Measurements from ENCODE around the gene DNAAF9. TPM values are rescaled to one million over a fixed set of nuclear protein-coding genes. Genes with fewer than 3 reads are reported as not detected.
"Not testable (repeated sequence)": the region's sequence is repeated elsewhere in the genome, so short reads cannot be mapped to it uniquely, and the experiment has no call there.

DNAAF9 gene
- total RNA-seq, 5 donors from 2014 or later (not counting 1 experiment from before 2014, with no cell fraction given) = 4.9 to 6.2 (median 5.6) TPM

DNA sequence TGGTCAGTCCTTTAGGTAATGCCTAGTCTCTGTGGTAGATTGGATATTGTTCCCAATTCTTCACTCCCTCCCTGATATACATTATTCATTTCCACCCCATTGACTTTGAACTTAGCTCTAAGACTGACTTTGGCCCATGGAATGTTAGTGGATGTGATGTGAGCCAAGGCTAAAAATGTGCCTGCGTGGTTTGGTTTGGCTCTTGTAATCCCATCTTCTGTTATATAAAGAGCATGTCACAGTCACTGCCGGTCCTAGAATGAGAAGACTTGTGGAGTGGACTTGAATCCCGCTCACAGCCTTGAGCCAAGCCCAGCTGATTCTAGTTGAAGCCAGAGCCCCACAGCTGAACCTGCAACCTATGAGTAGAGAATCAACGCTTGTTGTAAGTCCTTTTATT lies 23.6 kb upstream of the DNAAF9 start:
- WGBS (ENCODE audit: insufficient coverage) = 87% methylated on average over 2 of the region's 4 CpGs
- H3K4me3 Mint-ChIP-seq = no peak overlapping the region
- no peak for ATAC-seq (replicated peaks in 1 of 4)
- H3K4me3 ChIP-seq (ENCODE audit: control insufficient read depth in 1 of 2, extremely low read depth in 1 of 2, low read length in 1 of 2) = no peak overlapping the region
- H3K27me3 Mint-ChIP-seq = peaks cover 8 to 15% of the 10 kb centered on the region in 2 donors
- H3K4me1 ChIP-seq (ENCODE audit: control insufficient read depth in 1 of 2, extremely low read depth in 1 of 2, insufficient read depth in 2 of 2, low read length in 2 of 2) = no peaks in the 10 kb centered on the region
- ChIA-PET POLR2A (no interaction called here), CTCF (no interaction called here)
- H3K9me3 ChIP-seq = no peaks in the 10 kb centered on the region
- no peaks in the 10 kb centered on the region for H3K9me3 Mint-ChIP-seq
- peaks cover 0 to 3% (median 0%) of the 10 kb centered on the region in 3 donors for H3K4me1 Mint-ChIP-seq
- H3K36me3 ChIP-seq (ENCODE audit: control insufficient read depth in 2 of 2, extremely low read depth in 1 of 2, insufficient read depth in 1 of 2, low read length in 1 of 2) = no peaks in the 10 kb centered on the region
- H3K27me3 ChIP-seq (replicated peaks in 1 of 2; ENCODE audit: control insufficient read depth in 2 of 2, extremely low read depth in 1 of 2, insufficient read depth in 2 of 2, low read length in 1 of 2) = no peaks in the 10 kb centered on the region
- no peak overlapping the region for H3K27ac Mint-ChIP-seq
- no peak overlapping the region for H3K27ac ChIP-seq (ENCODE audit: low read length)
- no peak for DNase-seq
- H3K36me3 Mint-ChIP-seq = no peaks in the 10 kb centered on the region

DNA sequence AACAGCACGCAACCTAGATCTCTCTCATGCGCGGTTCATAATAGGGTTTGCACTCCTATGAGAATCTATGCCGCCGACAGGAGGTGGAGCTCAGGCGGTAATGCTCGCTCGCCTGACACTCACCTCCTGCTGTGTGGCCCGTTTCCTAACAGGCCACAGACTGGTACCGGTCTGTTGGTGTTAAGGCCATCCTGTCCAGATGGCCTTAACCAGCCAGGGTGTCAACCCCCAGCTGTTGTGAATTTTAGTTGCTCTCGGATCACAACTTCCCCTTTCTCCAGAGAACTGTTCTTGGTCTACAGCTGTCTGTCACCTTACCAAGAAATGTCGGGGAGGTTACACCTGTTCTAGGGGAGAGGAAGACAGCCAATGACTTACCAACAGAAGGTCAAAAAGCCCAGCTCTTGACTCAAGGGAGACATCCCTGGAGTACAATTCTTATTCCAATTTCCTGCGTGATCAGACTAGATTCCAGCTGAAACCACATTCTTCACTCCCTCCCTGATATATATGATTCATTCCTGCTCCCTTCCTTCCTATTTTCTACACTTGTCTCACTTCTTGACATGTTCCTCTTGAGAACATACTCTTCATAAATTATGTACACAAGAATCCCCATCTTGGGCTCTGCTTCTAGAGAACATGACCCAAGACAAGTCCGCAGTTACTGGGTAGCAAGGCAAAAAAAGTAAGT lies 23.1 kb upstream of the DNAAF9 start:
- no peaks in the 10 kb centered on the region for H3K36me3 Mint-ChIP-seq
- no peaks in the 10 kb centered on the region for H3K36me3 ChIP-seq (ENCODE audit: control insufficient read depth in 2 of 2, extremely low read depth in 1 of 2, insufficient read depth in 1 of 2, low read length in 1 of 2)
- no peak overlapping the region for H3K4me3 ChIP-seq (ENCODE audit: control insufficient read depth in 1 of 2, extremely low read depth in 1 of 2, low read length in 1 of 2)
- POLR2A ChIA-PET = no interaction called here
- no peak overlapping the region for H3K4me3 Mint-ChIP-seq
- H3K4me1 Mint-ChIP-seq = peaks cover 0 to 3% (median 0%) of the 10 kb centered on the region in 3 donors
- no peaks in the 10 kb centered on the region for H3K4me1 ChIP-seq (ENCODE audit: control insufficient read depth in 1 of 2, extremely low read depth in 1 of 2, insufficient read depth in 2 of 2, low read length in 2 of 2)
- 47% methylated on average over 9 of the region's 14 CpGs for WGBS (ENCODE audit: insufficient coverage)
- H3K9me3 Mint-ChIP-seq = no peaks in the 10 kb centered on the region
- no peak for ATAC-seq (replicated peaks in 1 of 4)
- H3K27me3 ChIP-seq (replicated peaks in 1 of 2; ENCODE audit: control insufficient read depth in 2 of 2, extremely low read depth in 1 of 2, insufficient read depth in 2 of 2, low read length in 1 of 2) = no peaks in the 10 kb centered on the region
- no peak overlapping the region for H3K27ac ChIP-seq (ENCODE audit: low read length)
- H3K27ac Mint-ChIP-seq = no peak overlapping the region
- DNase-seq = peak in 1 of 35 experiments; percentile 5
- CTCF ChIA-PET = no interaction called here
- H3K27me3 Mint-ChIP-seq = peaks cover 8 to 15% of the 10 kb centered on the region in 2 donors
- no peaks in the 10 kb centered on the region for H3K9me3 ChIP-seq

- POLR2A ChIA-PET; H3K36me3 Mint-ChIP-seq; ATAC-seq (replicated peaks in 1 of 4); H3K4me1 Mint-ChIP-seq; DNase-seq; H3K4me1 ChIP-seq (ENCODE audit: control insufficient read depth in 1 of 2, extremely low read depth in 1 of 2, insufficient read depth in 2 of 2, low read length in 2 of 2); H3K27ac ChIP-seq (ENCODE audit: low read length); H3K36me3 ChIP-seq (ENCODE audit: control insufficient read depth in 2 of 2, extremely low read depth in 1 of 2, insufficient read depth in 1 of 2, low read length in 1 of 2); H3K9me3 Mint-ChIP-seq; H3K9me3 ChIP-seq; H3K27ac Mint-ChIP-seq; H3K4me3 Mint-ChIP-seq; H3K4me3 ChIP-seq (ENCODE audit: control insufficient read depth in 1 of 2, extremely low read depth in 1 of 2, low read length in 1 of 2); H3K27me3 ChIP-seq (replicated peaks in 1 of 2; ENCODE audit: control insufficient read depth in 2 of 2, extremely low read depth in 1 of 2, insufficient read depth in 2 of 2, low read length in 1 of 2): not testable (repeated sequence)
- peaks cover 8 to 17% of the 10 kb centered on the region in 2 donors for H3K27me3 Mint-ChIP-seq
- CTCF ChIA-PET = interaction anchor here in 1 of 2 donors (0.6 kb wide), 1 partner anchor 45 kb away, joined by 4 read pairs; no protein-coding TSS in a partner anchor
- WGBS (ENCODE audit: insufficient coverage) = no CpG with 5 or more reads among the region's 4 CpGs
Observed at GRCh38 chr20:3426766-3427165, 19.3 kb upstream of the DNAAF9 start.

DNA sequence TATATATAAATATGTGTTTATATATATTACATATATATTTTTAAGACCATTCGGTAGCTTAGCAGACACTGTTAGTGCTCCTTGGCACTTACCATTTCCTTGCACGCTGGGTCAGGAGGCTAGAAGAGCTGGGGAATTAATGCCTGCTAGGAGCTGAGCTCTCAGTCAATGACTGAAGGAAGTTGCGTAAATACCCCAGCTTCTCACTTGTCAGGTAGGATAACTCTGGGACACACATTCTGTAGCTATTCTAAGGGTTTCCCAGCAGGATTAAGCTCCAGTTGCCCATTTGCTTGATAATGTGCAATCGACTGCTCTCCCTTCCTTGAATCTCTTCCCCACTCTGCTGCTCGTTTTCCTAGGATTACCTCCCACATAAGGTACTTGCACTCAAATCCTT lies 15.7 kb upstream of the DNAAF9 start:
- Mint-ChIP-seq H3K27ac (no peak overlapping the region), H3K4me1 (peaks cover 0 to 11% (median 8%) of the 10 kb centered on the region in 3 donors), H3K9me3 (no peaks in the 10 kb centered on the region), H3K4me3 (no peak overlapping the region), H3K27me3 (peaks cover 1 to 4% of the 10 kb centered on the region in 2 donors), H3K36me3 (no peaks in the 10 kb centered on the region)
- DNase-seq = no peak
- no peak for ATAC-seq (replicated peaks in 1 of 4)
- ChIA-PET CTCF (no interaction called here), POLR2A (interaction anchor here in 1 of 2 donors (0.5 kb wide), 1 partner anchor 46 kb away, joined by 3 read pairs; no protein-coding TSS in a partner anchor)
- Histone ChIP-seq H3K36me3 (ENCODE audit: control insufficient read depth in 2 of 2, extremely low read depth in 1 of 2, insufficient read depth in 1 of 2, low read length in 1 of 2) (no peaks in the 10 kb centered on the region), H3K27ac (ENCODE audit: low read length) (no peak overlapping the region), H3K4me3 (ENCODE audit: control insufficient read depth in 1 of 2, extremely low read depth in 1 of 2, low read length in 1 of 2) (no peak overlapping the region), H3K9me3 (no peaks in the 10 kb centered on the region), H3K27me3 (replicated peaks in 1 of 2; ENCODE audit: control insufficient read depth in 2 of 2, extremely low read depth in 1 of 2, insufficient read depth in 2 of 2, low read length in 1 of 2) (no peaks in the 10 kb centered on the region), H3K4me1 (ENCODE audit: control insufficient read depth in 1 of 2, extremely low read depth in 1 of 2, insufficient read depth in 2 of 2, low read length in 2 of 2) (peaks cover 0 to 12% of the 10 kb centered on the region in 2 experiments)
- 100% methylated on average over 1 of the region's 5 CpGs for WGBS (ENCODE audit: insufficient coverage)

DNA sequence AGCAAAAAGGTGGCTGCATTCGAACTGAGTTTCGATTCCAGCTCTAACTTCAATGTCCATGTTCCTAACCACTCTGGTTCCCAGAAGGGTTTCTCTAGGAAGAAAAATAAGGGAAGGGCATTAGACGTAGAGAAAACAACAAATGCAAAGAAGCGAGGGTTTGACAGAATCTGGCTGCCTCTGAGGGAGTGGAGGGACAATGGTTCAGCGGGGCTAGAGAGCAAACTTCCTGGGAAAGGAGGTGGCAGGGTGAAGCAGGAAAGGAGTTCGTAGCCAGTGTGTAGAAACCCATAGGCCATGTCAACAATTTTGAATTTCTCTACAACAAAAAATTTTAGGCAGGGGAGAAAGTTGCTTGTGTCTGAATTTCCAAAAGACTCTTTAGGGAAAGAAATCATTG lies 14.5 kb upstream of the DNAAF9 start:
- ATAC-seq (replicated peaks in 1 of 4) = no peak
- Mint-ChIP-seq H3K9me3 (no peaks in the 10 kb centered on the region), H3K36me3 (no peaks in the 10 kb centered on the region), H3K27me3 (peaks cover 0 to 4% of the 10 kb centered on the region in 2 donors), H3K4me1 (peaks cover 0 to 11% (median 8%) of the 10 kb centered on the region in 3 donors), H3K27ac (no peak overlapping the region), H3K4me3 (no peak overlapping the region)
- no CpG with 5 or more reads among the region's 6 CpGs for WGBS (ENCODE audit: insufficient coverage)
- no peak overlapping the region for H3K4me3 ChIP-seq (ENCODE audit: control insufficient read depth in 1 of 2, extremely low read depth in 1 of 2, low read length in 1 of 2)
- DNase-seq = no peak
- no peak overlapping the region for H3K27ac ChIP-seq (ENCODE audit: low read length)
- peaks cover 0 to 12% of the 10 kb centered on the region in 2 experiments for H3K4me1 ChIP-seq (ENCODE audit: control insufficient read depth in 1 of 2, extremely low read depth in 1 of 2, insufficient read depth in 2 of 2, low read length in 2 of 2)
- no peaks in the 10 kb centered on the region for H3K9me3 ChIP-seq
- POLR2A ChIA-PET = no interaction called here
- CTCF ChIA-PET = no interaction called here
- no peaks in the 10 kb centered on the region for H3K36me3 ChIP-seq (ENCODE audit: control insufficient read depth in 2 of 2, extremely low read depth in 1 of 2, insufficient read depth in 1 of 2, low read length in 1 of 2)
- no peaks in the 10 kb centered on the region for H3K27me3 ChIP-seq (replicated peaks in 1 of 2; ENCODE audit: control insufficient read depth in 2 of 2, extremely low read depth in 1 of 2, insufficient read depth in 2 of 2, low read length in 1 of 2)

DNA sequence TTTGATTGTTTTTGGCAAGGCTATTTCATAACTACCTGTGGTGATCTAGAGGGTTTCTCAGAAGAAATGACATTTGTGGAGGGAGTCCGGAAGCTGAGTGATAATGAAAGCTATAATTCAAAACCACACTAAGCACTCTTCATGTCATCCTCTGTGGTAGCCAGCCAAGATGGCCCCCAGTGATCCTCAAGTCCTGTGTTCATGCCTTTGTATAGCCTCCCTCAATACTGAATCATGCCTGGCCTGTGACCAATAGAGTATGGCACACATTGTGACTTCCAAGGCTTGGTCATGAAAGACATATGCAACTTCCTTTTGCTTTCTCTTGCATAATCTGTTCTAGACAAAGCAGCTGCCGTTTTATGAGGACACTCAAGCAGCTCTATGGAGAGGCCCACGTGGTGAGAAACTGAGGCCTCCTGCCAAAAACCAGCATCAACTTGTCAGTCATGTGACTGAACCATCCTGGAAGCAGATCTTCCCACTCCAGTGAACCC lies 12.8 kb upstream of the DNAAF9 start:
- peaks cover 0 to 11% (median 8%) of the 10 kb centered on the region in 3 donors for H3K4me1 Mint-ChIP-seq
- H3K27me3 Mint-ChIP-seq = peaks cover 0 to 4% of the 10 kb centered on the region in 2 donors
- Histone ChIP-seq H3K4me1 (ENCODE audit: control insufficient read depth in 1 of 2, extremely low read depth in 1 of 2, insufficient read depth in 2 of 2, low read length in 2 of 2) (peaks cover 0 to 12% of the 10 kb centered on the region in 2 experiments), H3K27ac (ENCODE audit: low read length) (peak overlapping the region; percentile 47), H3K27me3 (replicated peaks in 1 of 2; ENCODE audit: control insufficient read depth in 2 of 2, extremely low read depth in 1 of 2, insufficient read depth in 2 of 2, low read length in 1 of 2) (no peaks in the 10 kb centered on the region), H3K4me3 (ENCODE audit: control insufficient read depth in 1 of 2, extremely low read depth in 1 of 2, low read length in 1 of 2) (no peak overlapping the region), H3K9me3 (no peaks in the 10 kb centered on the region), H3K36me3 (ENCODE audit: control insufficient read depth in 2 of 2, extremely low read depth in 1 of 2, insufficient read depth in 1 of 2, low read length in 1 of 2) (no peaks in the 10 kb centered on the region)
- H3K36me3 Mint-ChIP-seq = peaks cover 6% of the 10 kb centered on the region
- POLR2A ChIA-PET = interaction anchor here (0.5 to 0.6 kb wide), 2 partner anchors 12 to 44 kb away, joined by 3 to 4 read pairs; no protein-coding TSS in a partner anchor
- WGBS (ENCODE audit: insufficient coverage) = 28% methylated on average over 2 of the region's 3 CpGs
- no peak overlapping the region for H3K4me3 Mint-ChIP-seq
- peak; percentile 83 to 94 (median 90) for ATAC-seq (replicated peaks in 1 of 4)
- peak in 15 of 35 experiments; percentile 2 to 48 (median 10) for DNase-seq
- peaks cover 0 to 6% (median 2%) of the 10 kb centered on the region in 3 donors for H3K9me3 Mint-ChIP-seq
- CTCF ChIA-PET = interaction anchor here in 1 of 2 donors (1.6 kb wide), 1 partner anchor 12 kb away, joined by 5 read pairs; no protein-coding TSS in a partner anchor
- peak overlapping the region; percentile 39 to 53 for H3K27ac Mint-ChIP-seq

Data from T-cell (primary cell).